Endothelial cell of umbilical vein (primary cell): ENCODE results near the gene ATP10B. TPM values are rescaled to one million over a fixed set of nuclear protein-coding genes. Genes with fewer than 3 reads are reported as not detected.

Experiments used
- BruUV-seq: library from RNA; stranded (reverse); fragments of 400-500 nt; replicated peaks from 2 replicates; lab custom pipeline; 2021; lab: Mats Ljungman, UMichigan
- CTCF ChIA-PET: fragments of 300-600, 350-600 bp; sonication (Branson Sonifier 250); formaldehyde crosslinking; loops from one replicate; lab custom pipeline; 2021; ENCODE audit warnings: antibody characterized with exemption, inconsistent platforms; lab: Charles Lee
- POLR2A ChIA-PET: fragments of 300-600, 350-600 bp; sonication (Branson Sonifier 250); formaldehyde crosslinking; loops from one replicate; lab custom pipeline; 2021; ENCODE audit warnings: antibody characterized with exemption, inconsistent platforms; lab: Charles Lee
- DNase-seq: peaks from one replicate; pipeline ENCODE4 v3.0.0-alpha.2; 2011; ENCODE audit warnings: low read depth, low spot score
- FAIRE-seq: peaks from 2 replicates; lab custom pipeline; 2011; peaks lifted over from hg19 to GRCh38; lab: Jason Lieb, UNC
- H2AFZ ChIP-seq: 2 replicates; pipeline ENCODE4 v1.6.0; 2012; ENCODE audit warnings: low read depth, low read length, control low read depth, inconsistent platforms
- H3K27ac ChIP-seq: 2 replicates; pipeline ENCODE4 v1.5.1; 2011; ENCODE audit warnings: low read depth, mild to moderate bottlenecking, control low read depth, low read length, moderate library complexity; ENCODE audit not compliant: insufficient read depth
- H3K27me3 ChIP-seq, 2 experiments: 2 replicates each; pipeline versions ENCODE4 v1.6.0 to v1.6.1; 2011; ENCODE audit warnings: low read length in 2 of 2, mixed read lengths in 1 of 2; ENCODE audit not compliant: control insufficient read depth in 2 of 2, insufficient read depth in 2 of 2
- H3K36me3 ChIP-seq, 2 experiments: 2 replicates in 1 of 2; 3 replicates in 1 of 2; pipeline ENCODE4 v1.5.1; 2011; ENCODE audit warnings: low read length in 2 of 2, mild to moderate bottlenecking in 1 of 2, moderate library complexity in 1 of 2; ENCODE audit not compliant: control insufficient read depth in 2 of 2, insufficient read depth in 2 of 2; ENCODE audit errors: extremely low read depth in 1 of 2
- H3K4me1 ChIP-seq: 3 replicates; pipeline ENCODE4 v1.5.1; 2011; ENCODE audit warnings: mild to moderate bottlenecking, low read length; ENCODE audit not compliant: control insufficient read depth, insufficient read depth; ENCODE audit errors: extremely low read depth
- H3K4me2 ChIP-seq: 2 replicates; pipeline ENCODE4 v1.6.1; 2011; ENCODE audit warnings: low read length, control low read depth, mixed read lengths; ENCODE audit not compliant: insufficient read depth
- H3K4me3 ChIP-seq, 3 experiments: fragments of 200-600 bp in 1 of 3; sonication (generic), shearing (Covaris generic) in 1 of 3; replicated peaks in 1 of 3; 2 replicates each; pipeline ENCODE4 v1.5.1; 2011 to 2016; ENCODE audit warnings: control low read depth in 3 of 3, low read length in 3 of 3, mild to moderate bottlenecking in 2 of 3, inconsistent platforms in 1 of 3, low read depth in 1 of 3, moderate library complexity in 1 of 3; ENCODE audit not compliant: insufficient read depth in 1 of 3
- H3K79me2 ChIP-seq: 2 replicates; pipeline ENCODE4 v1.6.0; 2012; ENCODE audit warnings: low read length, inconsistent platforms; ENCODE audit not compliant: control insufficient read depth, insufficient read depth
- H3K9ac ChIP-seq: replicated peaks from 2 replicates; pipeline ENCODE3; 2011; ENCODE audit warnings: low read length, control low read depth; ENCODE audit not compliant: insufficient read depth; ENCODE audit errors: extremely low read depth
- H3K9me1 ChIP-seq: replicated peaks from 3 replicates; pipeline ENCODE4 v1.6.0; 2011; ENCODE audit warnings: mild to moderate bottlenecking, low read length; ENCODE audit not compliant: control insufficient read depth, insufficient read depth; ENCODE audit errors: extremely low read depth
- H3K9me3 ChIP-seq: replicated peaks from 2 replicates; pipeline ENCODE4 v1.5.1; 2012; ENCODE audit warnings: low read length, inconsistent platforms; ENCODE audit not compliant: control insufficient read depth, insufficient read depth
- H4K20me1 ChIP-seq: replicated peaks from 2 replicates; pipeline ENCODE3; 2011; ENCODE audit warnings: mild to moderate bottlenecking, low read length; ENCODE audit not compliant: control insufficient read depth, insufficient read depth; ENCODE audit errors: extremely low read depth
- EZH2 ChIP-seq: IDR thresholded peaks from 2 replicates; pipeline ENCODE4 v1.6.1; 2012; ENCODE audit warnings: borderline replicate concordance, low read depth, mild to moderate bottlenecking, moderate library complexity, low read length, inconsistent platforms; ENCODE audit not compliant: severe bottlenecking
- FOS ChIP-seq: IDR thresholded peaks from 2 replicates; pipeline ENCODE4 v1.6.1; 2011; ENCODE audit warnings: mild to moderate bottlenecking, low read length, moderate library complexity, borderline replicate concordance; ENCODE audit not compliant: insufficient read depth
- GATA2 ChIP-seq: IDR thresholded peaks from 2 replicates; pipeline ENCODE4 v1.7.0; 2011; ENCODE audit warnings: low read depth, mild to moderate bottlenecking, moderate library complexity, mixed read lengths, low read length; ENCODE audit not compliant: insufficient read length, insufficient read depth
- JUN ChIP-seq: IDR thresholded peaks from 2 replicates; pipeline ENCODE4 v1.6.1; 2011; ENCODE audit warnings: borderline replicate concordance, low read depth; ENCODE audit not compliant: insufficient read length, insufficient read depth
- MYC ChIP-seq: IDR thresholded peaks from one replicate; pipeline ENCODE4 v1.6.1; 2011; ENCODE audit warnings: mild to moderate bottlenecking, low read depth, low read length
- POLR2A ChIP-seq: IDR thresholded peaks from 2 replicates; pipeline ENCODE4 v1.6.1; 2012; ENCODE audit warnings: low read depth, mild to moderate bottlenecking, control low read depth, low read length
- POLR2AphosphoS5 ChIP-seq: IDR thresholded peaks from 2 replicates; pipeline ENCODE4 v1.6.1; 2012; ENCODE audit warnings: low read depth, mild to moderate bottlenecking, control low read depth, low read length, moderate library complexity; ENCODE audit not compliant: insufficient read depth
- dilution Hi-C: fragments of 300-500 bp; cut with MboI; formaldehyde crosslinking; loops from one replicate; pipeline ENCODE4 v1.15.0; 2019; ENCODE audit warnings: low sequenced_read_pairs; ENCODE audit not compliant: extremely low pct_ligation_motif_present
- intact Hi-C: fragments of 100-400 bp; cut with micrococcal nuclease; formaldehyde crosslinking; loops from one replicate; pipeline ENCODE4 v1.10.0; 2022
- polyA plus RNA-seq, 4 experiments: library from polyadenylated mRNA; depleted of rRNA in 3 of 4; stranded (reverse) in 3 of 4; unstranded in 1 of 4; fragments of >200 nt; gene quantifications; 2 replicates each; pipeline versions ENCODE4 v1.2.1 to v1.2.3, GENCODE V29; 2011 to 2012; ENCODE audit warnings: missing spikeins in 1 of 4
- total RNA-seq: library from RNA; stranded (reverse); gene quantifications from 2 replicates; pipeline ENCODE4 v1.2.3, GENCODE V29; 2021
- TF ChIP-seq, protein P1 (sequence below): IDR thresholded peaks from 2 replicates; pipeline ENCODE4 v1.6.1; 2011; ENCODE audit not compliant: insufficient read depth, insufficient read length
- TF ChIP-seq, protein P2 (sequence below), 2 donors: IDR thresholded peaks; 1 replicate in 1 of 2; 2 replicates in 1 of 2; pipeline ENCODE4 v1.5.1; 2011; ENCODE audit warnings: low read length in 2 of 2, mild to moderate bottlenecking in 2 of 2, moderate library complexity in 2 of 2, control low read depth in 1 of 2, inconsistent platforms in 1 of 2, low read depth in 1 of 2; ENCODE audit not compliant: insufficient read depth in 1 of 2; ENCODE audit errors: extremely low read depth in 1 of 2

ATP10B gene
- total and polyA plus RNA-seq, 2 donors (not counting 3 experiments of a cell fraction or from before 2014, with no cell fraction given), result not detected

DNA sequence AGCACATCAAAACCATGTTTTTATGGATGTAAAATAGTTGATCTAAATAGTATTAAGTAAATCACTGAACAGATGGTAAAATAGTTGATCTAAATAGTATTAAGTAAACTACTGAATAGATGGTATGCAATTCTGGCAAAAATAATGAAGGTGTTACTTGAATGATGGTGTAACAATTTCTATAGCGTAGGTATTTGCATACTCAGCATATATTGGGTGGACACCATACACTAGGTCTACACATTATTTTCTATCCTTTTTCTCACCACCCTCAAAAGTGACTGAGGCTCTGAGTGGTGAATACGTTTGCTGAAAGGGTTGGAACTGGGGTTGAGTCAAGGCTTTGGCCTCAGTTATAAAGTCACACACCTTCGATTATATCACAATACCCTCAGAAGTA, 81.3 kb downstream of the ATP10B start:
- no TSS peak for BruUV-seq
- Histone ChIP-seq H3K4me3 (no peak overlapping the region), H2AFZ (no peak overlapping the region), H3K27ac (no peak overlapping the region), H3K27me3 (no peaks in the 10 kb centered on the region), H3K9me1 (no peaks in the 10 kb centered on the region), H3K79me2 (no peaks in the 10 kb centered on the region), H3K9ac (no peak overlapping the region), H3K4me2 (no peak overlapping the region), H3K36me3 (no peaks in the 10 kb centered on the region), H3K9me3 (peaks cover 2% of the 10 kb centered on the region), H3K4me1 (no peaks in the 10 kb centered on the region), H4K20me1 (no peaks in the 10 kb centered on the region)
- CTCF ChIA-PET, result no interaction called here
- DNase-seq (no peak), FAIRE-seq (no peak)
- TF ChIP-seq MYC (no peak), EZH2 (no peak)
- dilution Hi-C loops (no loop called here), intact Hi-C loops (no loop called here)
- POLR2A ChIA-PET, result no interaction called here

DNA sequence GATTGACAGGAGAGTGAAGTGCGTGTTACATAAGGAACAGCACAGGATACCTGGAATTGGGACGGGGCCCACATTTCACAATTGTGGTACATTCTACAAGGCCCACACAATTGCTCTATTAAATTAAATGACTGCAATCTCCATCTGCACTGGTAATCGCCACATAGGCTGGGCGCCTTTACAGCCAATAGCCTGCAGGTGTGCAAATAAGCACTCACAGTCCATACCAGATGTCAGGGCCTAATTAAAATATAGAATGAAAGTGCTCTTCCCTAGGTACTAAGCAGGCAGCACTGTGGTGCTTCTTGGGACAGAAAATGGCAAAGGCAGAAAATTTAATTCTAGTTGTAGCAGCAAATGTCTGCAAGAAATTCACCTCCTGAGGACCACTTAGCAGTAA, 82.7 kb downstream of the ATP10B start:
- Histone ChIP-seq H3K9me1 (no peaks in the 10 kb centered on the region), H2AFZ (no peak overlapping the region), H3K4me1 (no peaks in the 10 kb centered on the region), H4K20me1 (no peaks in the 10 kb centered on the region), H3K9me3 (peaks cover 2% of the 10 kb centered on the region), H3K9ac (no peak overlapping the region), H3K27me3 (no peaks in the 10 kb centered on the region), H3K79me2 (no peaks in the 10 kb centered on the region), H3K27ac (no peak overlapping the region), H3K4me3 (no peak overlapping the region), H3K4me2 (no peak overlapping the region), H3K36me3 (no peaks in the 10 kb centered on the region)
- dilution Hi-C loops, result no loop called here
- ChIA-PET CTCF (no interaction called here), POLR2A (no interaction called here)
- FAIRE-seq (no peak), DNase-seq (no peak)
- no peak for TF ChIP-seq GATA2
- no peak for TF ChIP-seq MYC
- no peak for TF ChIP-seq FOS
- TF ChIP-seq, protein P1, sequence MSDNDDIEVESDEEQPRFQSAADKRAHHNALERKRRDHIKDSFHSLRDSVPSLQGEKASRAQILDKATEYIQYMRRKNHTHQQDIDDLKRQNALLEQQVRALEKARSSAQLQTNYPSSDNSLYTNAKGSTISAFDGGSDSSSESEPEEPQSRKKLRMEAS, result no peak
- no peak for TF ChIP-seq EZH2
- TF ChIP-seq JUN, result no peak
- no peak for TF ChIP-seq POLR2A
- TF ChIP-seq, protein P2, sequence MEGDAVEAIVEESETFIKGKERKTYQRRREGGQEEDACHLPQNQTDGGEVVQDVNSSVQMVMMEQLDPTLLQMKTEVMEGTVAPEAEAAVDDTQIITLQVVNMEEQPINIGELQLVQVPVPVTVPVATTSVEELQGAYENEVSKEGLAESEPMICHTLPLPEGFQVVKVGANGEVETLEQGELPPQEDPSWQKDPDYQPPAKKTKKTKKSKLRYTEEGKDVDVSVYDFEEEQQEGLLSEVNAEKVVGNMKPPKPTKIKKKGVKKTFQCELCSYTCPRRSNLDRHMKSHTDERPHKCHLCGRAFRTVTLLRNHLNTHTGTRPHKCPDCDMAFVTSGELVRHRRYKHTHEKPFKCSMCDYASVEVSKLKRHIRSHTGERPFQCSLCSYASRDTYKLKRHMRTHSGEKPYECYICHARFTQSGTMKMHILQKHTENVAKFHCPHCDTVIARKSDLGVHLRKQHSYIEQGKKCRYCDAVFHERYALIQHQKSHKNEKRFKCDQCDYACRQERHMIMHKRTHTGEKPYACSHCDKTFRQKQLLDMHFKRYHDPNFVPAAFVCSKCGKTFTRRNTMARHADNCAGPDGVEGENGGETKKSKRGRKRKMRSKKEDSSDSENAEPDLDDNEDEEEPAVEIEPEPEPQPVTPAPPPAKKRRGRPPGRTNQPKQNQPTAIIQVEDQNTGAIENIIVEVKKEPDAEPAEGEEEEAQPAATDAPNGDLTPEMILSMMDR (IDR thresholded peaks at IDR 0.05; ENCODE audit: extremely low read depth in 1 of 2, insufficient read depth in 1 of 2, low read depth in 1 of 2, low read length in 2 of 2), result no peak
- no peak for TF ChIP-seq POLR2AphosphoS5
- intact Hi-C loops, result no loop called here
- no TSS peak for BruUV-seq
